Loucy (cell line): ENCODE measurements around the gene GLA.

ENCODE experiments used
- H2AFZ ChIP-seq: fragments of 200-600 bp; sonication (generic); 2 replicates; pipeline ENCODE4 v1.6.0; 2016; ENCODE audit warnings: antibody characterized with exemption, mild to moderate bottlenecking, low read length, moderate library complexity
- H3F3A ChIP-seq: fragments of 200-600 bp; 2 replicates; pipeline ENCODE4 v1.6.0; 2016; ENCODE audit warnings: antibody characterized with exemption, low read depth, mild to moderate bottlenecking
- H3K27me3 ChIP-seq: fragments of 200-600 bp; sonication (generic); 2 replicates; pipeline ENCODE4 v1.6.1; 2014; ENCODE audit warnings: low read length, mild to moderate bottlenecking; ENCODE audit not compliant: insufficient read depth, poor library complexity, severe bottlenecking
- H3K36me3 ChIP-seq: fragments of 200-600 bp; sonication (generic); 2 replicates; pipeline ENCODE4 v1.6.1; 2016; ENCODE audit warnings: low read length; ENCODE audit not compliant: insufficient read depth
- H3K4me1 ChIP-seq: fragments of 200-600 bp; sonication (generic); 2 replicates; pipeline ENCODE4 v1.5.1; 2014; ENCODE audit warnings: low read length, mild to moderate bottlenecking; ENCODE audit not compliant: insufficient read depth, poor library complexity, severe bottlenecking
- H3K4me2 ChIP-seq: fragments of 200-600 bp; sonication (generic); 2 replicates; pipeline ENCODE4 v1.6.0; 2014; ENCODE audit warnings: antibody characterized with exemption, low read length, low read depth, mild to moderate bottlenecking; ENCODE audit not compliant: poor library complexity, severe bottlenecking
- H3K4me3 ChIP-seq: fragments of 200-600 bp; sonication (generic); 2 replicates; pipeline ENCODE4 v1.5.1; 2014; ENCODE audit warnings: low read length, mild to moderate bottlenecking, mixed read lengths; ENCODE audit not compliant: poor library complexity, severe bottlenecking
- H3K79me2 ChIP-seq: fragments of 200-600 bp; sonication (generic); 2 replicates; pipeline ENCODE4 v1.6.1; 2014; ENCODE audit warnings: low read length; ENCODE audit not compliant: insufficient read depth
- H3K9ac ChIP-seq: fragments of 200-600 bp; sonication (generic); 2 replicates; pipeline ENCODE4 v1.6.0; 2014; ENCODE audit warnings: mild to moderate bottlenecking, low read depth, low read length, moderate library complexity; ENCODE audit not compliant: poor library complexity, severe bottlenecking
- H3K9me2 ChIP-seq: fragments of 200-600 bp; sonication (generic); replicated peaks from 2 replicates; pipeline ENCODE4 v1.6.1; 2016; ENCODE audit warnings: low read depth, low read length, mixed read lengths
- H3K9me3 ChIP-seq: fragments of 200-600 bp; sonication (generic); 2 replicates; pipeline ENCODE4 v1.6.1; 2014; ENCODE audit warnings: mild to moderate bottlenecking, antibody characterized with exemption, low read length, low read depth; ENCODE audit not compliant: insufficient read depth
- H4K20me1 ChIP-seq: fragments of 200-600 bp; sonication (generic); 2 replicates; pipeline ENCODE4 v1.6.0; 2014; ENCODE audit warnings: antibody characterized with exemption, low read length, mild to moderate bottlenecking; ENCODE audit not compliant: insufficient read depth, poor library complexity, severe bottlenecking
- CTCF ChIP-seq: fragments of 200-600 bp; sonication (generic); conservative IDR thresholded peaks from 2 replicates; pipeline ENCODE4 v1.5.1; 2014; ENCODE audit warnings: mild to moderate bottlenecking, antibody characterized with exemption, low read length
- EZH2phosphoT487 ChIP-seq: fragments of 200-600 bp; IDR thresholded peaks from 2 replicates; pipeline ENCODE4 v1.6.1; 2018; ENCODE audit warnings: antibody characterized with exemption, mild to moderate bottlenecking, moderate library complexity, borderline replicate concordance

Gene GLA

GRCh38 chrX:101360390-101360789 is 47.3 kb downstream of the GLA start:
- no peak overlapping the region for H2AFZ ChIP-seq
- no peaks in the 10 kb centered on the region for H3K9me3 ChIP-seq
- H3K9me2 ChIP-seq = no peaks in the 10 kb centered on the region
- no peaks in the 10 kb centered on the region for H3K36me3 ChIP-seq
- no peaks in the 10 kb centered on the region for H3F3A ChIP-seq
- H3K4me1 ChIP-seq = no peaks in the 10 kb centered on the region
- H3K9ac ChIP-seq = no peak overlapping the region
- H3K79me2 ChIP-seq = no peaks in the 10 kb centered on the region
- H3K4me2 ChIP-seq = no peak overlapping the region
- H4K20me1 ChIP-seq = no peaks in the 10 kb centered on the region
- TF ChIP-seq CTCF (no peak), EZH2phosphoT487 (no peak)
- no peaks in the 10 kb centered on the region for H3K27me3 ChIP-seq
- H3K4me3 ChIP-seq = no peak overlapping the region

- no peak overlapping the region for H3K9ac ChIP-seq
- no peak overlapping the region for H3K4me2 ChIP-seq
- no peaks in the 10 kb centered on the region for H4K20me1 ChIP-seq
- H3K36me3 ChIP-seq = no peaks in the 10 kb centered on the region
- H3F3A ChIP-seq = no peaks in the 10 kb centered on the region
- no peaks in the 10 kb centered on the region for H3K79me2 ChIP-seq
- no peaks in the 10 kb centered on the region for H3K9me3 ChIP-seq
- no peaks in the 10 kb centered on the region for H3K9me2 ChIP-seq
- no peaks in the 10 kb centered on the region for H3K4me1 ChIP-seq
- no peak overlapping the region for H2AFZ ChIP-seq
- no peak overlapping the region for H3K4me3 ChIP-seq
- TF ChIP-seq CTCF = no peak
- no peak for TF ChIP-seq EZH2phosphoT487
- H3K27me3 ChIP-seq = no peaks in the 10 kb centered on the region
Observed at GRCh38 chrX:101359966-101360365, 47.8 kb downstream of the GLA start.

- Histone ChIP-seq H3K9me2 (no peaks in the 10 kb centered on the region), H3K9ac (no peak overlapping the region), H4K20me1 (no peaks in the 10 kb centered on the region), H3F3A (no peaks in the 10 kb centered on the region), H3K79me2 (no peaks in the 10 kb centered on the region), H2AFZ (no peak overlapping the region), H3K27me3 (no peaks in the 10 kb centered on the region), H3K36me3 (no peaks in the 10 kb centered on the region), H3K9me3 (no peaks in the 10 kb centered on the region), H3K4me1 (no peaks in the 10 kb centered on the region), H3K4me3 (no peak overlapping the region), H3K4me2 (no peak overlapping the region)
- no peak for TF ChIP-seq EZH2phosphoT487
- TF ChIP-seq CTCF = peak; percentile 43
Observed at GRCh38 chrX:101357166-101357795, 50.4 kb downstream of the GLA start.
